Liver (tissue), 3 donors: ENCODE results near the gene NGRN.
"Not testable (repeated sequence)": the region's sequence is repeated elsewhere in the genome, so short reads cannot be mapped to it uniquely, and the experiment has no call there.

ENCODE experiments used
- ATF3 ChIP-seq: IDR thresholded peaks from 2 replicates; pipeline ENCODE4 v1.6.1; 2016; ENCODE audit warnings: antibody characterized with exemption
- CTCF ChIP-seq: fragments of 150-350 bp; IDR thresholded peaks from 2 replicates; pipeline ENCODE4 v1.5.1; 2017; ENCODE audit warnings: improper control_type of control experiment, low read depth, low read length; ENCODE audit not compliant: missing input control
- EGR1 ChIP-seq, 2 donors: IDR thresholded peaks; 2 replicates each; pipeline ENCODE4 v1.6.1; 2016 to 2018; ENCODE audit warnings: antibody characterized with exemption in 2 of 2, low read depth in 2 of 2
- FOXA1 ChIP-seq: IDR thresholded peaks from 2 replicates; pipeline ENCODE4 v1.6.1; 2016; ENCODE audit warnings: antibody characterized with exemption
- GABPA ChIP-seq, 2 donors: IDR thresholded peaks in 1 of 2; conservative IDR thresholded peaks in 1 of 2; 2 replicates each; pipeline ENCODE4 v1.6.1; 2016; ENCODE audit warnings: antibody characterized with exemption in 2 of 2, mild to moderate bottlenecking in 1 of 2, moderate library complexity in 1 of 2
- MAX ChIP-seq: IDR thresholded peaks from 2 replicates; pipeline ENCODE4 v1.6.1; 2016; ENCODE audit warnings: antibody characterized with exemption
- RAD21 ChIP-seq, 2 donors: IDR thresholded peaks; 2 replicates each; pipeline ENCODE4 v1.6.1; 2016; ENCODE audit warnings: antibody characterized with exemption in 2 of 2, mild to moderate bottlenecking in 2 of 2
- RXRA ChIP-seq, 2 donors: IDR thresholded peaks; 2 replicates each; pipeline ENCODE4 v1.6.1; 2017 to 2018; ENCODE audit warnings: antibody characterized with exemption in 2 of 2, mild to moderate bottlenecking in 1 of 2
- SP1 ChIP-seq: IDR thresholded peaks from 2 replicates; pipeline ENCODE4 v1.6.1; 2018; ENCODE audit warnings: antibody characterized with exemption, mild to moderate bottlenecking
- TAF1 ChIP-seq: conservative IDR thresholded peaks from 2 replicates; pipeline ENCODE4 v1.6.1; 2016; ENCODE audit warnings: antibody characterized with exemption, mild to moderate bottlenecking
- ZBTB33 ChIP-seq: IDR thresholded peaks from 2 replicates; pipeline ENCODE4 v1.6.1; 2016; ENCODE audit warnings: antibody characterized with exemption
- donor health status: healthy.
- donor health status: healthy.

GRCh38 chr15:90280743-90281142 is 15.3 kb downstream of the NGRN start:
- TF ChIP-seq MAX; CTCF; FOXA1; RAD21 (IDR thresholded peaks at IDR 0.05); GABPA (IDR thresholded peaks at IDR 0.05 in 1 of 2, conservative IDR thresholded peaks at IDR 0.05 in 1 of 2); ZBTB33; SP1; ATF3; EGR1 (IDR thresholded peaks at IDR 0.05; ENCODE audit: low read depth in 2 of 2); TAF1; RXRA (IDR thresholded peaks at IDR 0.05): not testable (repeated sequence)
